OCI-LY3 (cell line): ENCODE measurements around the gene MMRN2.

ENCODE experiments used
- H2AFZ ChIP-seq: fragments of 200-600, 300-600 bp; shearing (Covaris generic); 2 replicates; pipeline ENCODE4 v1.6.0; 2014; ENCODE audit warnings: antibody characterized with exemption, low read depth, low read length
- H3K27ac ChIP-seq: fragments of 200-600, 300-600 bp; sonication (generic); 2 replicates; pipeline ENCODE4 v1.5.1; 2014; ENCODE audit warnings: mild to moderate bottlenecking, low read length, moderate library complexity, mixed read lengths
- H3K27me3 ChIP-seq: fragments of 200-600, 300-600 bp; sonication (generic); 2 replicates; pipeline ENCODE4 v1.6.1; 2014; ENCODE audit warnings: low read depth, low read length, mixed read lengths
- H3K36me3 ChIP-seq: fragments of 200-600, 300-600 bp; sonication (generic); replicated peaks from 2 replicates; pipeline ENCODE3; 2014; ENCODE audit warnings: low read depth, low read length, mixed read lengths
- H3K4me1 ChIP-seq: fragments of 300-600, 200-600 bp; sonication (generic); 2 replicates; pipeline ENCODE4 v1.6.1; 2014; ENCODE audit warnings: low read length, mixed read lengths
- H3K4me2 ChIP-seq: fragments of 200-600, 300-600 bp; sonication (generic); 2 replicates; pipeline ENCODE4 v1.6.1; 2014; ENCODE audit warnings: low read length, mixed read lengths
- H3K4me3 ChIP-seq: fragments of 300-600, 200-600 bp; sonication (generic); 2 replicates; pipeline ENCODE4 v1.5.1; 2014; ENCODE audit warnings: antibody characterized with exemption, mild to moderate bottlenecking, low read length, moderate library complexity
- H3K79me2 ChIP-seq: fragments of 300-600, 200-600 bp; shearing (Covaris generic); 2 replicates; pipeline ENCODE4 v1.6.1; 2014; ENCODE audit warnings: mild to moderate bottlenecking, low read length, mixed read lengths
- H3K9ac ChIP-seq: fragments of 300-600, 200-600 bp; shearing (Covaris generic); 2 replicates; pipeline ENCODE4 v1.6.0; 2014; ENCODE audit warnings: mild to moderate bottlenecking, low read length, moderate library complexity
- H3K9me3 ChIP-seq: fragments of 200-600, 300-600 bp; shearing (Covaris generic); 2 replicates; pipeline ENCODE4 v1.6.1; 2014; ENCODE audit warnings: low read length, mixed read lengths; ENCODE audit not compliant: insufficient read depth
- H4K20me1 ChIP-seq: fragments of 200-600, 300-600 bp; sonication (generic); 2 replicates; pipeline ENCODE4 v1.6.1; 2016; ENCODE audit warnings: low read length, mixed read lengths; ENCODE audit not compliant: insufficient read depth
- EZH2phosphoT487 ChIP-seq: fragments of 200-600 bp; shearing (Covaris generic); IDR thresholded peaks from 2 replicates; pipeline ENCODE4 v1.6.1; 2018; ENCODE audit warnings: antibody characterized with exemption, mixed run types, low read depth
- TF ChIP-seq, protein P1 (sequence below): fragments of 200-600, 300-600 bp; sonication (generic); IDR thresholded peaks from 2 replicates; pipeline ENCODE4 v1.5.1; 2014; ENCODE audit warnings: antibody characterized with exemption, low read length, low read depth

Gene MMRN2

DNA sequence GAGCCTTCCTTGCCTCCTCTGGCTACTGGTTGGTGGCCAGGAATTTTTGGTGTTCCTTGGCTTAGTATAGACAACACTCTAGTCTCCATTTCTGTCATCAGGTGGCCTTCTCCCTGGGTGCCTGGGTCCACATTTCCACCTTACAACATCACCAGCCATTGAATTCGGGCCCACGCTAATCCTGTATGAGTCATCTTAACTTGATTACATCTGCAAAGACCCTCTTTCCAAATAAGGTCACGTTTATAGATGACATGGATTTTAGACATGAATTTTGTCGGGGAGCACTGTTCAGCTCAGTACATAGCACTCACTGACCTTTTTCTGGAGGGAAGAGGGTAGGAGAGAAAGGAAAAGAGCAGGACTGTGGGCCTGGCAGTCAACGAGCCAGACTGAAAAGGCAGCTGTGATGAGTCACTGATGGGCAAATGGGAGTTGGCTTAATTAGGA lies 39.4 kb downstream of the MMRN2 start:
- Histone ChIP-seq H3K9ac (no peak overlapping the region), H2AFZ (no peak overlapping the region), H3K4me1 (no peaks in the 10 kb centered on the region), H3K27me3 (no peaks in the 10 kb centered on the region), H3K79me2 (no peaks in the 10 kb centered on the region), H3K27ac (no peak overlapping the region), H4K20me1 (no peaks in the 10 kb centered on the region), H3K4me3 (no peak overlapping the region), H3K4me2 (no peak overlapping the region), H3K9me3 (no peaks in the 10 kb centered on the region), H3K36me3 (peaks cover 13% of the 10 kb centered on the region)
- TF ChIP-seq EZH2phosphoT487: no peak
- TF ChIP-seq, protein P1, sequence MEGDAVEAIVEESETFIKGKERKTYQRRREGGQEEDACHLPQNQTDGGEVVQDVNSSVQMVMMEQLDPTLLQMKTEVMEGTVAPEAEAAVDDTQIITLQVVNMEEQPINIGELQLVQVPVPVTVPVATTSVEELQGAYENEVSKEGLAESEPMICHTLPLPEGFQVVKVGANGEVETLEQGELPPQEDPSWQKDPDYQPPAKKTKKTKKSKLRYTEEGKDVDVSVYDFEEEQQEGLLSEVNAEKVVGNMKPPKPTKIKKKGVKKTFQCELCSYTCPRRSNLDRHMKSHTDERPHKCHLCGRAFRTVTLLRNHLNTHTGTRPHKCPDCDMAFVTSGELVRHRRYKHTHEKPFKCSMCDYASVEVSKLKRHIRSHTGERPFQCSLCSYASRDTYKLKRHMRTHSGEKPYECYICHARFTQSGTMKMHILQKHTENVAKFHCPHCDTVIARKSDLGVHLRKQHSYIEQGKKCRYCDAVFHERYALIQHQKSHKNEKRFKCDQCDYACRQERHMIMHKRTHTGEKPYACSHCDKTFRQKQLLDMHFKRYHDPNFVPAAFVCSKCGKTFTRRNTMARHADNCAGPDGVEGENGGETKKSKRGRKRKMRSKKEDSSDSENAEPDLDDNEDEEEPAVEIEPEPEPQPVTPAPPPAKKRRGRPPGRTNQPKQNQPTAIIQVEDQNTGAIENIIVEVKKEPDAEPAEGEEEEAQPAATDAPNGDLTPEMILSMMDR: no peak

DNA sequence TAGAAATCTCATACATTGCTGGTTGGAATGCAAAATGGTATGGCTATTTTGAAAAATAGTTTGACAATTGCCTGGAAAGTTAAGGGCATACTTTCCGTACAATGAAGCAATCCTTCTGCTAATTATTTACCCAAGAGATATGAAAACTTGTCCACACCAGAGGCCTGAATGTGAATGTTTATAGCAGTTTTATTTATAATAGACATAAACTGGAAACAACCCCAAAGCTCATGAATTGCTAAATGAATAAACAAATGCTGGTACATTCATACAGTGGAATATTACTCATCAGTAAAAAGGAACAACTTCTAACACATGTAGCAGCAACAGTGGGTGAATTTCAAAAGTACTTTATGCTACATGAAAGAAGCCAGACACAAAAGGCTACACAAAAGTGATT lies 42.7 kb downstream of the MMRN2 start:
- Histone ChIP-seq H3K9ac (no peak overlapping the region), H4K20me1 (no peaks in the 10 kb centered on the region), H3K36me3 (peaks cover 5% of the 10 kb centered on the region), H3K27me3 (no peaks in the 10 kb centered on the region), H3K27ac (no peak overlapping the region), H3K4me3 (no peak overlapping the region), H3K4me2 (no peak overlapping the region), H2AFZ (no peak overlapping the region), H3K79me2 (no peaks in the 10 kb centered on the region), H3K4me1 (no peaks in the 10 kb centered on the region), H3K9me3 (no peaks in the 10 kb centered on the region)
- TF ChIP-seq EZH2phosphoT487: no peak
- TF ChIP-seq, protein P1: no peak

DNA sequence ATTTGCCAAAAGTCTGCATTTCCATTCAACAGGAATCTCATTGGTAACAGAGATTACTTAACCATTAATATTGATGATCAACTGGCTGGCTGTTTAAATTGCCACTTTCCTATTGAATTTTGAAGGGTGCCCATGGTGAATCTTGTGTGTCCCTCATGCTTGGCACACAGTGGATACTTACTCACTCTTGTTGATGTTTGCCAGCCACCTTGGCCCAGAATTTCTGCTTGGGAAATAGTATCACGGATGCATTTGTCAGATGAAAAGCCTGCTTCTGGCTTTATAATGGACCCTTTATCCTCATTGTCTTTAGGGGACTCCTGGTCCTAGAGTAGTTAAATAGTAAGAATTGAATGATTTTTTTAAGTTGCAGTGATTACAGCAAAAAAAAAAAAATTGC lies 52.0 kb downstream of the MMRN2 start:
- Histone ChIP-seq H3K4me2 (no peak overlapping the region), H3K27me3 (no peaks in the 10 kb centered on the region), H3K9me3 (no peaks in the 10 kb centered on the region), H3K79me2 (no peaks in the 10 kb centered on the region), H4K20me1 (no peaks in the 10 kb centered on the region), H2AFZ (no peak overlapping the region), H3K4me1 (no peaks in the 10 kb centered on the region), H3K9ac (no peak overlapping the region), H3K36me3 (peaks cover 22% of the 10 kb centered on the region), H3K4me3 (no peak overlapping the region), H3K27ac (no peak overlapping the region)
- no peak for TF ChIP-seq EZH2phosphoT487
- TF ChIP-seq, protein P1: no peak

DNA sequence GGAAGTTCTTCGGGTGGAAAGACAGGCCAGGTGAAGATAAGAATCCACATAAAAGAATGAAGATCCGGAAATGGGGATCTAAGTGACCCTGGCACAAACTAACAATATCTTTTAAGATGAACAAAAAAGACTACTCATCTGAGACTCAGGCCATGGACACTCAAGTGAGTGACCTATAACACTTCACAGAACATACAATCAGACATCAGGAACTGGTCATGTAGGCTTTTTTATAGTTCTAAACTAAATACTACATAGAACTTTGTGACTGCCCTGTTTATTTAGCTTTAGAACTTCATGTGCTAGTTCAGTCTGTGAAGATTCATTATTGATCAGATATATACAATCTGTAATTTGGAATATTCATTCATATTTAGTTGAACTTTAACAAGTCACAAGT lies 52.8 kb downstream of the MMRN2 start:
- Histone ChIP-seq H3K4me2 (no peak overlapping the region), H3K27ac (no peak overlapping the region), H3K9me3 (no peaks in the 10 kb centered on the region), H3K36me3 (peaks cover 24% of the 10 kb centered on the region), H4K20me1 (no peaks in the 10 kb centered on the region), H3K79me2 (no peaks in the 10 kb centered on the region), H3K9ac (no peak overlapping the region), H3K4me3 (no peak overlapping the region), H2AFZ (no peak overlapping the region), H3K27me3 (no peaks in the 10 kb centered on the region), H3K4me1 (no peaks in the 10 kb centered on the region)
- TF ChIP-seq, protein P1: no peak
- no peak for TF ChIP-seq EZH2phosphoT487
